Vagina (tissue), 2 donors: ENCODE measurements around the gene CYP11A1.

Experiments
- CTCF ChIP-seq, 3 experiments: fragments of 450-650 bp in 2 of 3; fragments of 200-600 bp in 1 of 3; sonication (generic) in 1 of 3; IDR thresholded peaks; one replicate each; pipeline ENCODE4 v1.5.1; 2017 to 2019; ENCODE audit warnings: antibody characterized with exemption in 3 of 3, mild to moderate bottlenecking in 2 of 3, moderate library complexity in 2 of 3
- POLR2AphosphoS5 ChIP-seq, 2 donors: sonication (generic); formaldehyde crosslinking; IDR thresholded peaks; one replicate each; pipeline ENCODE4 v1.9.0; 2017; ENCODE audit warnings: antibody characterized with exemption in 2 of 2, mild to moderate bottlenecking in 2 of 2, low read depth in 1 of 2; ENCODE audit not compliant: insufficient read depth in 1 of 2

- TF ChIP-seq CTCF (IDR thresholded peaks at IDR 0.05): no peak
- no peak for TF ChIP-seq POLR2AphosphoS5 (IDR thresholded peaks at IDR 0.05; ENCODE audit: insufficient read depth in 1 of 2, low read depth in 1 of 2)
Measured at GRCh38 chr15:74398183-74398582, 30.7 kb upstream of the CYP11A1 start.
